ENCODE data around the gene MBD5. TPM values are rescaled to one million over a fixed set of nuclear protein-coding genes. Genes with fewer than 3 reads are reported as not detected.

Gene MBD5
- total and polyA plus RNA-seq, 2 donors (not counting 1 experiment from before 2014, with no cell fraction given) = 10.9 to 69.7 TPM

- ATAC-seq (ENCODE audit: low read depth) (no peak), DNase-seq (no peak)
- H3K4me3 ChIP-seq (ENCODE audit: control extremely low read depth in 1 of 5, extremely low read depth in 1 of 5, insufficient read depth in 1 of 5, low read depth in 2 of 5, low read length in 4 of 5) = no peak overlapping the region
- no peaks in the 10 kb centered on the region for H4K20me1 ChIP-seq (ENCODE audit: control insufficient read depth, insufficient read depth, low read length, poor library complexity, severe bottlenecking)
- no peaks in the 10 kb centered on the region for H3K4me1 ChIP-seq (ENCODE audit: control insufficient read depth in 2 of 2, insufficient read depth in 2 of 2, low read length in 2 of 2)
- no peak overlapping the region for H3K4me2 ChIP-seq (replicated peaks; ENCODE audit: low read depth, low read length, poor library complexity, severe bottlenecking)
- WGBS (ENCODE audit: insufficient coverage) = 82% methylated on average over 1 of the region's 2 CpGs
- intact Hi-C loops (cut with micrococcal nuclease) = no loop called here
- no peaks in the 10 kb centered on the region for H3K27me3 ChIP-seq (replicated peaks in 1 of 4; ENCODE audit: control extremely low read depth in 1 of 4, control insufficient read depth in 3 of 4, insufficient read depth in 4 of 4, low read length in 3 of 4)
- ChIA-PET POLR2A (no interaction called here), CTCF (no interaction called here)
- no peaks in the 10 kb centered on the region for H3K27me3 Mint-ChIP-seq
- H3K27ac ChIP-seq (ENCODE audit: low read length in 2 of 2) = no peak overlapping the region
- H3K9me3 ChIP-seq (ENCODE audit: control extremely low read depth in 1 of 3, control insufficient read depth in 2 of 3, insufficient read depth in 1 of 3, low read length in 2 of 3) = peaks cover 0 to 4% (median 1%) of the 10 kb centered on the region in 3 donors
- TF ChIP-seq EZH2 (IDR thresholded peaks at IDR 0.05; ENCODE audit: borderline replicate concordance, insufficient read depth, low read depth, low read length, poor library complexity, severe bottlenecking) = no peak
- no peak for TF ChIP-seq CTCF (IDR thresholded peaks at IDR 0.05)
- no peak overlapping the region for H3K27ac Mint-ChIP-seq
- H3K79me2 ChIP-seq (ENCODE audit: control insufficient read depth, insufficient read depth, low read length) = no peaks in the 10 kb centered on the region
- H3K9ac ChIP-seq (ENCODE audit: low read length) = no peak overlapping the region
- no peaks in the 10 kb centered on the region for H3K9me3 Mint-ChIP-seq (ENCODE audit: insufficient read depth)
- no peak overlapping the region for H3K4me3 Mint-ChIP-seq
- peaks cover 0 to 2% of the 10 kb centered on the region in 2 experiments for H3K36me3 ChIP-seq (replicated peaks in 1 of 2; ENCODE audit: control extremely low read depth in 1 of 2, control insufficient read depth in 1 of 2, extremely low read depth in 1 of 2, insufficient read depth in 2 of 2, low read length in 1 of 2)
- no peaks in the 10 kb centered on the region for H3K4me1 Mint-ChIP-seq
- no peak overlapping the region for H2AFZ ChIP-seq (ENCODE audit: insufficient read depth, low read depth, low read length, poor library complexity, severe bottlenecking)
These were observed 330.7 kb downstream of the MBD5 start for GRCh38 chr2:148351437-148352143.

GRCh38 chr2:148358375-148358774, 337.5 kb downstream of the MBD5 start:
- Histone ChIP-seq H4K20me1 (ENCODE audit: control insufficient read depth, insufficient read depth, low read length, poor library complexity, severe bottlenecking) (no peaks in the 10 kb centered on the region), H3K4me3 (ENCODE audit: control extremely low read depth in 1 of 5, extremely low read depth in 1 of 5, insufficient read depth in 1 of 5, low read depth in 2 of 5, low read length in 4 of 5) (no peak overlapping the region), H3K79me2 (ENCODE audit: control insufficient read depth, insufficient read depth, low read length) (no peaks in the 10 kb centered on the region), H3K4me1 (ENCODE audit: control insufficient read depth in 2 of 2, insufficient read depth in 2 of 2, low read length in 2 of 2) (no peaks in the 10 kb centered on the region), H3K9me3 (ENCODE audit: control extremely low read depth in 1 of 3, control insufficient read depth in 2 of 3, insufficient read depth in 1 of 3, low read length in 2 of 3) (peaks cover 0 to 17% (median 1%) of the 10 kb centered on the region in 3 donors), H3K4me2 (replicated peaks; ENCODE audit: low read depth, low read length, poor library complexity, severe bottlenecking) (no peak overlapping the region), H2AFZ (ENCODE audit: insufficient read depth, low read depth, low read length, poor library complexity, severe bottlenecking) (no peak overlapping the region), H3K36me3 (replicated peaks in 1 of 2; ENCODE audit: control extremely low read depth in 1 of 2, control insufficient read depth in 1 of 2, extremely low read depth in 1 of 2, insufficient read depth in 2 of 2, low read length in 1 of 2) (no peaks in the 10 kb centered on the region), H3K27ac (ENCODE audit: low read length in 2 of 2) (no peak overlapping the region), H3K9ac (ENCODE audit: low read length) (no peak overlapping the region), H3K27me3 (replicated peaks in 1 of 4; ENCODE audit: control extremely low read depth in 1 of 4, control insufficient read depth in 3 of 4, insufficient read depth in 4 of 4, low read length in 3 of 4) (no peaks in the 10 kb centered on the region)
- no peak for ATAC-seq (ENCODE audit: low read depth)
- ChIA-PET CTCF (no interaction called here), POLR2A (no interaction called here)
- Mint-ChIP-seq H3K27me3 (no peaks in the 10 kb centered on the region), H3K4me1 (no peaks in the 10 kb centered on the region), H3K4me3 (no peak overlapping the region), H3K9me3 (ENCODE audit: insufficient read depth) (no peaks in the 10 kb centered on the region), H3K27ac (no peak overlapping the region)
- intact Hi-C loops (cut with micrococcal nuclease) = no loop called here
- no peak for DNase-seq
- TF ChIP-seq CTCF (IDR thresholded peaks at IDR 0.05) = no peak
- TF ChIP-seq EZH2 (IDR thresholded peaks at IDR 0.05; ENCODE audit: borderline replicate concordance, insufficient read depth, low read depth, low read length, poor library complexity, severe bottlenecking) = no peak
- no CpG with 5 or more reads among the region's 6 CpGs for WGBS (ENCODE audit: insufficient coverage)
